PC-9 (cell line): ENCODE results near the gene KRT31.

Source experiments
- EZH2 ChIP-seq: fragments of 200-600 bp; sonication (generic); IDR thresholded peaks from 2 replicates; pipeline ENCODE4 v1.8.0; 2017; ENCODE audit warnings: antibody characterized with exemption, low read depth
- TF ChIP-seq, protein P1 (sequence below): fragments of 200-600 bp; sonication (generic); conservative IDR thresholded peaks from 2 replicates; pipeline ENCODE4 v1.6.1; 2017; ENCODE audit warnings: mixed run types, antibody characterized with exemption, mild to moderate bottlenecking, moderate library complexity

DNA sequence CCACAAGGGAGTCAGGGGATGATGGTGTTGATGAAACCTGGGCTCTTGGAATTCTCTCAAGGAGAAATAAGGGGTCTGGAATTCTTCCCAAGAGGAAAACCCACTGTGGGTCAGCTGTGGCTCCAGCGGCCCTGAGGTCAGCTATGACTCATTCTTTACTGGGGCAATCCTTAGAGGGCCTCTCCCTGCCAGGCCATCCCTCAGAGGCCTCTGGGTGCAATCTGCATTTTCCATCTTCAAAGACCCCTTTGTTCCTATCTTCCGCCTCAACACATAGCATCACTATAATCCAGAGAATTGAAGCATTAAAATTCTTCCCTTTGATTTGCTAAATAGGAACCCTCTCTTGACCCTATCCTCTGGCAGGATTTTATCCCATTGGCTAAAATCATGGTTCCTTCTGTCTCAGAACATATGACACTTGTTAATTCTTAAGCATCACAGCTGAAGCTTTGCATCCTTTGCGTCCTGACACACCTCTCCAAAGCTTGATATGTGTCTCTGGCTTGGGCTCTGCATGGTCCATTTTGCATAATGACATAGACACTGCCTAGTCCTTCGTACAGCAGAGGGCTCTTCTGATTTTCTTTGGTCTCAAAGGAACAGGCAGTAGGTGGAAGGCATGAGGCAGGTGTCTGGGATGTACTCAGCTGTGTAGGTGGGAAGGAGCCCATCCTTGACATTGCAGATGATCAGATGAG is 31.3 kb upstream of the KRT31 start:
- TF ChIP-seq, protein P1, sequence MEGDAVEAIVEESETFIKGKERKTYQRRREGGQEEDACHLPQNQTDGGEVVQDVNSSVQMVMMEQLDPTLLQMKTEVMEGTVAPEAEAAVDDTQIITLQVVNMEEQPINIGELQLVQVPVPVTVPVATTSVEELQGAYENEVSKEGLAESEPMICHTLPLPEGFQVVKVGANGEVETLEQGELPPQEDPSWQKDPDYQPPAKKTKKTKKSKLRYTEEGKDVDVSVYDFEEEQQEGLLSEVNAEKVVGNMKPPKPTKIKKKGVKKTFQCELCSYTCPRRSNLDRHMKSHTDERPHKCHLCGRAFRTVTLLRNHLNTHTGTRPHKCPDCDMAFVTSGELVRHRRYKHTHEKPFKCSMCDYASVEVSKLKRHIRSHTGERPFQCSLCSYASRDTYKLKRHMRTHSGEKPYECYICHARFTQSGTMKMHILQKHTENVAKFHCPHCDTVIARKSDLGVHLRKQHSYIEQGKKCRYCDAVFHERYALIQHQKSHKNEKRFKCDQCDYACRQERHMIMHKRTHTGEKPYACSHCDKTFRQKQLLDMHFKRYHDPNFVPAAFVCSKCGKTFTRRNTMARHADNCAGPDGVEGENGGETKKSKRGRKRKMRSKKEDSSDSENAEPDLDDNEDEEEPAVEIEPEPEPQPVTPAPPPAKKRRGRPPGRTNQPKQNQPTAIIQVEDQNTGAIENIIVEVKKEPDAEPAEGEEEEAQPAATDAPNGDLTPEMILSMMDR, result no peak
- no peak for TF ChIP-seq EZH2
